HL-60 (cell line): ENCODE data around the gene SREBF1.

Experiments used
- DNase-seq, 2 experiments: peaks; one replicate each; pipeline ENCODE4 v3.0.0-alpha.2; 2010 to 2020; ENCODE audit warnings: low read depth in 1 of 2, low spot score in 1 of 2
- H3K27ac ChIP-seq: fragments of 250-450 bp; sonication (Bioruptor Pico); replicated peaks from 2 replicates; pipeline ENCODE4 v1.5.1; 2020; ENCODE audit warnings: mild to moderate bottlenecking, moderate library complexity
- H3K27me3 ChIP-seq: fragments of 250-450 bp; sonication (Bioruptor Pico); 2 replicates; pipeline ENCODE4 v1.5.1; 2021; ENCODE audit warnings: mild to moderate bottlenecking, moderate library complexity; ENCODE audit not compliant: insufficient read depth, poor library complexity, severe bottlenecking
- H3K4me3 ChIP-seq: replicated peaks from 2 replicates; pipeline ENCODE4 v1.5.1; 2011; ENCODE audit warnings: mild to moderate bottlenecking, control low read depth, low read length; ENCODE audit not compliant: insufficient read depth
- CTCF ChIP-seq: IDR thresholded peaks from one replicate; pipeline ENCODE4 v1.5.1; 2011; ENCODE audit warnings: low read length, control low read depth, inconsistent platforms; ENCODE audit not compliant: insufficient read depth
- GABPA ChIP-seq: IDR thresholded peaks from 2 replicates; pipeline ENCODE4 v1.6.1; 2012; ENCODE audit warnings: low read depth
- POLR2AphosphoS5 ChIP-seq: IDR thresholded peaks from 2 replicates; pipeline ENCODE4 v1.6.1; 2012; ENCODE audit warnings: low read depth
- REST ChIP-seq: IDR thresholded peaks from 2 replicates; pipeline ENCODE4 v1.6.1; 2012; ENCODE audit warnings: low read depth; ENCODE audit not compliant: insufficient replicate concordance
- SPI1 ChIP-seq: IDR thresholded peaks from 2 replicates; pipeline ENCODE4 v1.6.1; 2012; ENCODE audit warnings: low read depth, mild to moderate bottlenecking, borderline replicate concordance

SREBF1 gene

GRCh38 chr17:17766744-17767120, 70.1 kb downstream of the SREBF1 start:
- no peak overlapping the region for H3K27ac ChIP-seq
- TF ChIP-seq REST = no peak
- no peak for TF ChIP-seq POLR2AphosphoS5
- TF ChIP-seq CTCF = no peak
- no peak for TF ChIP-seq SPI1
- no peak overlapping the region for H3K4me3 ChIP-seq
- H3K27me3 ChIP-seq = no peaks in the 10 kb centered on the region
- no peak for DNase-seq

GRCh38 chr17:17766077-17766743, 70.6 kb downstream of the SREBF1 start:
- Histone ChIP-seq H3K27me3 (no peaks in the 10 kb centered on the region), H3K27ac (no peak overlapping the region), H3K4me3 (no peak overlapping the region)
- no peak for DNase-seq
- TF ChIP-seq REST (no peak), CTCF (no peak), GABPA (no peak), POLR2AphosphoS5 (no peak), SPI1 (no peak)

- TF ChIP-seq POLR2AphosphoS5 = no peak
- no peak for TF ChIP-seq SPI1
- H3K27me3 ChIP-seq = no peaks in the 10 kb centered on the region
- H3K27ac ChIP-seq = no peak overlapping the region
- DNase-seq = no peak
- no peak overlapping the region for H3K4me3 ChIP-seq
These were observed 71.3 kb downstream of the SREBF1 start for GRCh38 chr17:17765359-17766076.

- no peak overlapping the region for H3K4me3 ChIP-seq
- no peaks in the 10 kb centered on the region for H3K27me3 ChIP-seq
- TF ChIP-seq POLR2AphosphoS5 (no peak), GABPA (no peak), CTCF (no peak), REST (no peak), SPI1 (no peak)
- DNase-seq = no peak
- H3K27ac ChIP-seq = no peak overlapping the region
These were observed 73.1 kb downstream of the SREBF1 start for GRCh38 chr17:17763734-17764133.
